ENCODE measurements around the gene ARID5A.
"Not testable (repeated sequence)": the region's sequence is repeated elsewhere in the genome, so short reads cannot be mapped to it uniquely, and the experiment has no call there.

ARID5A gene

GRCh38 chr2:96552315-96553175, 16.0 kb downstream of the ARID5A start:
- no peak overlapping the region for H3K4me3 ChIP-seq (ENCODE audit: low read depth, low read length)
- no peak for TF ChIP-seq CTCF (IDR thresholded peaks at IDR 0.05; ENCODE audit: borderline replicate concordance, insufficient read depth, low read depth, low read length)

- no peak overlapping the region for H3K4me3 ChIP-seq (ENCODE audit: low read depth, low read length)
- no peak for TF ChIP-seq CTCF (IDR thresholded peaks at IDR 0.05; ENCODE audit: borderline replicate concordance, insufficient read depth, low read depth, low read length)
These were observed 16.8 kb downstream of the ARID5A start for GRCh38 chr2:96553176-96553956.

GRCh38 chr2:96553957-96554292, 17.4 kb downstream of the ARID5A start:
- not testable (repeated sequence) for H3K4me3 ChIP-seq (ENCODE audit: low read depth, low read length)

GRCh38 chr2:96554293-96555145, 18.0 kb downstream of the ARID5A start:
- peak; percentile 97 for TF ChIP-seq CTCF (IDR thresholded peaks at IDR 0.05; ENCODE audit: borderline replicate concordance, insufficient read depth, low read depth, low read length)
- H3K4me3 ChIP-seq (ENCODE audit: low read depth, low read length), result no peak overlapping the region

- TF ChIP-seq CTCF (IDR thresholded peaks at IDR 0.05; ENCODE audit: borderline replicate concordance, insufficient read depth, low read depth, low read length), result no peak
- H3K4me3 ChIP-seq (ENCODE audit: low read depth, low read length), result no peak overlapping the region
These were observed 18.6 kb downstream of the ARID5A start for GRCh38 chr2:96555146-96555610.

GRCh38 chr2:96556441-96557330, 20.1 kb downstream of the ARID5A start:
- no peak overlapping the region for H3K4me3 ChIP-seq (ENCODE audit: low read depth, low read length)
- no peak for TF ChIP-seq CTCF (IDR thresholded peaks at IDR 0.05; ENCODE audit: borderline replicate concordance, insufficient read depth, low read depth, low read length)

GRCh38 chr2:96557421-96557820, 20.9 kb downstream of the ARID5A start:
- not testable (repeated sequence) for H3K4me3 ChIP-seq (ENCODE audit: low read depth, low read length)

Data from GM12875 (cell line).